NCI-H146 treated with DMSO at 0.1 percent for 48 hours (cell line): Measurements from ENCODE around the gene CALM3.

ENCODE experiments used
- DNase-seq: peaks from one replicate; lab custom pipeline; 2025; ENCODE audit not compliant: unreplicated experiment; lab: John Stamatoyannopoulos, UW

CALM3 gene

GRCh38 chr19:46599716-46600373, 1.3 kb upstream of the CALM3 start:
- DNase-seq = no peak

- peak; percentile 95 for DNase-seq
These were observed 479 bp upstream of the CALM3 start for GRCh38 chr19:46600384-46601317.

GRCh38 chr19:46602392-46603194, 1.5 kb downstream of the CALM3 start:
- no peak for DNase-seq

GRCh38 chr19:46603195-46603637, 2.1 kb downstream of the CALM3 start:
- DNase-seq = no peak

- DNase-seq = no peak
These were observed 2.7 kb downstream of the CALM3 start for GRCh38 chr19:46603752-46604231.

- no peak for DNase-seq
These were observed 3.7 kb downstream of the CALM3 start for GRCh38 chr19:46604781-46605355.

- DNase-seq = no peak
These were observed 4.3 kb downstream of the CALM3 start for GRCh38 chr19:46605356-46605821.

- DNase-seq = no peak
These were observed 4.9 kb downstream of the CALM3 start for GRCh38 chr19:46606019-46606418.

- DNase-seq = no peak
These were observed 5.7 kb downstream of the CALM3 start for GRCh38 chr19:46606681-46607447.

GRCh38 chr19:46607448-46607841, 6.3 kb downstream of the CALM3 start:
- peak; percentile 3 for DNase-seq

- no peak for DNase-seq
These were observed 7.0 kb downstream of the CALM3 start for GRCh38 chr19:46608178-46608577.

GRCh38 chr19:46608581-46609345, 7.6 kb downstream of the CALM3 start:
- no peak for DNase-seq

GRCh38 chr19:46609511-46610412, 8.6 kb downstream of the CALM3 start:
- DNase-seq = no peak

GRCh38 chr19:46610413-46610775, 9.3 kb downstream of the CALM3 start:
- no peak for DNase-seq

- DNase-seq = no peak
These were observed 10.0 kb downstream of the CALM3 start for GRCh38 chr19:46610851-46611770.

- DNase-seq = no peak
These were observed 10.6 kb downstream of the CALM3 start for GRCh38 chr19:46611776-46612175.

- DNase-seq = no peak
These were observed 12.4 kb downstream of the CALM3 start for GRCh38 chr19:46613525-46613924.
